HG03097 (cell line): ENCODE data around the gene MIEN1.
"Not testable (repeated sequence)": the region's sequence is repeated elsewhere in the genome, so short reads cannot be mapped to it uniquely, and the experiment has no call there.

Experiments used
- ATAC-seq: cut with Tn5 transposase; IDR thresholded peaks from one replicate; pipeline ENCODE4 v1.9.1; 2021; ENCODE audit not compliant: unreplicated experiment, low FRiP score

Gene MIEN1

DNA sequence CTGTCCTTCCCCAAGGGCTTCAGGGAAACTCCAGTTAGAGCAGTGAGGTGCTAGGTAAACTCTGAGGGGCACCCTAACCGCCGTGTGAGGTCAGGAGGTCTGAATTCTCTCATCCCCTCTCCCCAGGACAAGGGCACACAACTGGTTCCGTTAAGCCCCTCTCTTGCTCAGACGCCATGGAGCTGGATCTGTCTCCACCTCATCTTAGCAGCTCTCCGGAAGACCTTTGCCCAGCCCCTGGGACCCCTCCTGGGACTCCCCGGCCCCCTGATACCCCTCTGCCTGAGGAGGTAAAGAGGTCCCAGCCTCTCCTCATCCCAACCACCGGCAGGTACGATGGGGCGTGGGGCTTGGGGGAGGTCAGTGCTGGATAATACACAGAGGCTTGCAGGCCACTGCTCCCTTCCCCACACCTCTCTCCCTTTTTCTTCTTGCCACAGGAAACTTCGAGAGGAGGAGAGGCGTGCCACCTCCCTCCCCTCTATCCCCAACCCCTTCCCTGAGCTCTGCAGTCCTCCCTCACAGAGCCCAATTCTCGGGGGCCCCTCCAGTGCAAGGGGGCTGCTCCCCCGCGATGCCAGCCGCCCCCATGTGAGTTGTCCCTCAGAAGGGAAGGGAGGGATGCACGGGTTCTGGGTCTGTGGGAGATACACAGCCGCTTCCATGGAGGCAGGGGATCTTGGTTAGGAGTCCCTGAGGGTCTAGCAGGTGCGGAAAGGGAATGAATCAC is 12.0 kb upstream of the MIEN1 start:
- no peak for ATAC-seq

DNA sequence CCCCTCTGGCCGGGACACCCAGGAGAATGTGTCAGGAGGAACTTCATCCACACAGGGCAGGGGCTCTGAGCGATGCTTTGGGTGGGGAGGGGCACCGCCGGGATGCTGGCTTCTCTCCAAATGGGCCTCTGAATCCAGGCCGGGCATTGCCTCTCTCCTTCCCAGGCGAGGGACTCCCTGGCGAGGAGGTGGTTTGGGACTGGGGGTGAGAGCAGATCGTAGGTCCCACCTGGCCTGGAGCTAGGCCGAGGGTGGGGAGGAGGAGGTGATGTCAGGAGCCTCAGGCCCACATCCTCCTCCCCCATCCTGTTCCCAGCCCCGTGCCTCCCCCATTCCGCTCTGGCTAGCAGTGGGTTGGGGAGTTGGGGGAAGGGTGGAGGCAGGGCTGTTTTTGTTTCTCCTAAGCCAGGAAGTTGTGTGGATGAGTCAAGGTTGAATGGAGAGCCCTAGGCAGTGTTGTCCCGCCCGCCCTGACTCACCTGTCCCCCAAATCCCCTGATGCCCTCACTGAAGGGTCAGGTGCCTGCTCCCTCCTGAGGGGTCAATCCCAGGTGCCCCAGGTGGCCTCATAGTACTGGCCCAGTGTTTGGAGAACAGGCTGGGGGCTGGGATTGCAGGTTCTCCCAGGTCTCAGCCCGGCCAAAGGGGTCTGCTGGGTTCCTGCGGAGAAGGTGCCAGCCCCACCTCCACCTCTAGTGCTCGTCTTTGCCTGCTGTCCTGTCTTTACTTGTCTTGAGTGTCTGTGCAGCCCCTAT is 10.2 kb upstream of the MIEN1 start:
- no peak for ATAC-seq

DNA sequence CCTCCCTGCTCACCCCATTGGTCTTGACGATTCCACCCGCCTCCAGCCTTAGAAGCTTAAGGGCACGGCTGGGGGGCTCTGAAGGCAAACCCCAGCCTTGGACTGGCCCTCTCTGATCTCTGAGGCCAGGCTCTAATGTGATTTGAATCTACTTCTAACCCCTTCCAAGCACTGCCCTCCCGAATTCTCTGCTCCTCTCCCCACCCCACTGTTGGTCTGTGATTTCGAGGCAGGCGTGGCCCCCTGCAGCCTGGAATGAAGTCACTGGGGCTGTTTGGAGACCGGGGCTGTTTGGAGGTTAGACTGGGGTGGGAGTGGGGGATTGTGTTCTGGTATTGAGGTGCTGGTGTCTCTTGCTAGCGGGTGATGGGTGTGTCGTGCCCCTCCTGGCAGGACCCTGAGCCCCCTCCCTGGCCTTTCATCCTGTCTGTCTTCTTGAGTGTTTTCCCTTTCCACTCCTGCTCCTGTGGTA is 9.6 kb upstream of the MIEN1 start:
- no peak for ATAC-seq

DNA sequence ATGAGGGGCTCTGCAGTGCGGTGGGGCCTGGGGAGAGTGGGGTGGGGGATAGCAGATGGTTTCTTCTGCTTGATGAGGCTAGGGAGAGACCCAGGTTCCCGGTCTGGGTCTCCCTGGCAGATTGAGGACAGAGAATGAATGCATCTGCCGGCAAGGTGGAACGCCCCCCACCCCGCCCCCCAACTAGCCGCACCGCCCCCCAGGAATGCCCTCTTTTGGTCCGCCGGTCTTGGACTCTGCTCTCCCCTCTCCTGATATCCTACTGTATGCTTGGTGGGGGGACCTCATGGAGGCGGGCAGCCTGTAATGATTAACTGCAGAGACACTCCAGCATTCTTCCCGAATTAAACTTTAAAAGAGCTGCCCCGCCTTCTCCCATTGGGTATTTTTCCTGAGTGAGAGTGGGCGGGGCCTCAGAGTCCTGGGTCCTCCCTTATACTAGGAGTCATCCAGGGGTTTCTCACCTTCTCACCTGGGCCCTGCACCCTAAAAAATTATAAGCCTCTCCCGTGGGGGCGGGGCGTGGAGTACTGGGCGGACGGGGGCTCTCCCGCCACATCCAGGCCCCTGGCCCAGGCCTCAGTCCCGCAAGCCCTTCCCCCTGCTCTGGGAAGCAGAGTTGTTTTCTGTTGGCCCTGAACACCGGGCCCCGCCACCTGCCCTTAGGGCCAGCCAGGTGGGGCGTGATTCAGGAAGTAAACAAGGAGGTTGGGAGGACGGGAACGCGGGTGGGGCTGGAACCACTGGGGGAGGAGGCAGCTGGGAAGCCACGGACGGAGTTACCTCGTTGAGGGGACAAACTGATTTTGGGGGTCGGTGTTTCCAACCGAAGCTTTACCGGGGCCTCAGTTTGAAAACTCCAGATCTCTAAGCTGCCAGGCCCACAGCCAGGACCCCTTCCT is 8.9 kb upstream of the MIEN1 start:
- no peak for ATAC-seq

DNA sequence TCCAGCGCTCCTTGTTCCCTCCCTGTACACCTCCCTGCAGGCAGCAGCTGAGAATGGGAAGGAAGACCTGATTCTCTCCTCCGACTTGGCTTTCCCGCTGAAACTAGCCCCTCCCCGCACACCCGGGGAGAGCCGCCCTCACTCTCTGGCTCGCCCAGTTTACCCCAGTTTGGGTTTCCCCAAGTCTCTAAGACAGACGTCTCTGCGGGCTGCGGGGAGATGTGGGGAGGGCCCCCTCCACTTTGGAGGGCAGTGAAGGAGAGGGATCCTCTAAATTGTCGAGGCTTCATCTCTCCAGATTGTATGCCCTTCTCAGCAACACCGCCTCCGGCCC is 8.2 kb upstream of the MIEN1 start:
- no peak for ATAC-seq

DNA sequence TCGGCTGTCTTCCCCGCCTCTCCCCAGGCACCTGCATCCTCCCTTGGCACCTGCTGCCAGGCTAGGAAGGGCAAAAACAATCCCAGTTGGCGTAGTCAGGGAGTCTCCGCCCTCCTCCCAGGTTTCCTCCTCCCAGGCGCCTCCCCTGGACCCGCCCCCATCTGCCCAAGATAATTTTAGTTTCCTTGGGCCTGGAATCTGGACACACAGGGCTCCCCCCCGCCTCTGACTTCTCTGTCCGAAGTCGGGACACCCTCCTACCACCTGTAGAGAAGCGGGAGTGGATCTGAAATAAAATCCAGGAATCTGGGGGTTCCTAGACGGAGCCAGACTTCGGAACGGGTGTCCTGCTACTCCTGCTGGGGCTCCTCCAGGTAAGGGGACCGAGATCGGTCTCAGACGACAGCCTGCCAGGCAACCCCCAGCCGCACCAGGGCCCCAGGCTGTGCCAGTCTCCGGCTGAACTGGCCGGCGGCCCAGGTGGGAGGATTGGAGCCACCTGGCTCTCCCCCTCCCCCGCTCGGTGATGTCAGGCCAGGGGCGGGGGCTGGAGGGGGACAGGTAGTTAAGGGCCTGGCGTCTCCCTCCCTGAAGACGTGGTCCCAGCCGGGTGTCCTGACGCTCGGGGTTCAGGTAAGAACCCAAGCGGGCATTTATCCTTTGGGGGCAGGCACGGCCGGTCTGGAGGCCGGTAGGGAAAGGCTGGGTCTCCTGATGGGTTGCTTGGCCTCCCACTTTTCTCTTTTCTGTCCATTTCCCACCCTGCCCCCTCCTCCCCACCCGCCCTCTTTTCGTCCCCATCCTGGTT is 7.6 kb upstream of the MIEN1 start, which contains the start of gene GRB7:
Gene GRB7, plus strand, starts transcription at position 179 of the 808 bp plus-strand sequence. CDS start 4,364 bp downstream, outside the sequence.
- no peak for ATAC-seq

DNA sequence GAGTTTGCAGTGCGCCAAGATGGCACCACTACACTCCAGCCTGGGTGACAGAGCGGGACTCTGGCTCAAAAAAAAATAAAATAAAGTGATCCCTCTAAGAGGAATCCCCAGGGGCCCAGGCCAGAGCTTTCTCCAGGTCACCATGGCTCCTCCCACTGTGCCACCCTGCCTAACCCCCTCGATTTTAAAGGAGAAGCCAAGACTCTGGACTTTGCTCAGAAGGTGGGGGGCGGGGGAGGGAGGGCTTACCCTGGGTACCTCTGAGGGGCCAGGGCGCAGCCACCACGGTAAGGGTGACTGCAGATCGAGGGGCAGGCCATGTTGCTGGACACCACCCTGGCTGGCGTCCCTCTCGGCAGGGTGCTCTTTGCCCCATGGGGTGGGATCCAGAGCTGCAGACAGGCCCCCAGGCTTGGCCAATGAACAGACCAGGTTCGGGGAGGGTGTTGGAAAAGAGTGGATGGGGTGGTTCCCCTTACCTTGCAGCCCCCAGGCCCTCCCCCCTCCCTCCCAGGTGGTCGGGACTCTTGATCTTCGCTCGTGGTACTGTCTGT is 7.0 kb upstream of the MIEN1 start:
- ATAC-seq, result no peak

DNA sequence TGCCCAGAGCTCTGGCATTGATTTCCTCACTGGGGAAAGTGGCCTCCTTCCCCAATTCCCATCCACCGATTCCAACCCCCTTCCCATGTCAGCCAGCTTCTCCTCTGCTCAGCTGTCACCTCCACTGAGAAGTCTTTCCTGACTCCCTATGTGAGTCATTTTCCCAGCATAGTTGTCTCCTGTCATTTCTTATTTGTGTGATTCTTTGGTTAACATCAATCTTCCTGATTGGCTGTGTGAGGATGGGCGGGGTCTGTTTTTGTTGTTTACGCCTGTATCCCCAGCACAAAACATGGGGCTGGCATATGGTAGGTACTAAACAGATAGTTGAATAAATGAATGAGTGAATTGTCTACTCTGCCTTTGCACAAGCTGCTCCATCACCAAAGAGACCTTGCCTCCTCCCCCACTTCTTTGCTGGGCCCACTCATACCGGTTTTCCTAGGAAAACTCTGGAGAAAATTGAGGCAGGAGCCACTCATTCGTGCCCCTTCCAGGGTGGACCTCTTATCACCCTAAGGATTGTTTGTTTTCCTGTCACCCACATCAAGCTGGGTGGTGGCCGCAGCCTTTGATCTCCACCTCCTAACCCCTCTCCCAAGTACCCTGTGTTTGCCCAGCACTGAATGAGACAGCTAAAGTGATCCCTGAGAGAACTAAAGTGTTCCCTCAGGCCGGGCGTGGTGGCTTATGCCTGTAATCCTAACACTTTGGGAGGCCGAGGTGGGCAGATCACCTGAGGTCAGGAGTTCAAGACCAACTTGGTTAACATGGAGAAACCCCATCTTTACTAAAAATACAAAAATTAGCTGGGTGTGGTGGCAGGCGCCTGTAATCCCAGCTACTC is 6.2 kb upstream of the MIEN1 start:
- no peak for ATAC-seq

DNA sequence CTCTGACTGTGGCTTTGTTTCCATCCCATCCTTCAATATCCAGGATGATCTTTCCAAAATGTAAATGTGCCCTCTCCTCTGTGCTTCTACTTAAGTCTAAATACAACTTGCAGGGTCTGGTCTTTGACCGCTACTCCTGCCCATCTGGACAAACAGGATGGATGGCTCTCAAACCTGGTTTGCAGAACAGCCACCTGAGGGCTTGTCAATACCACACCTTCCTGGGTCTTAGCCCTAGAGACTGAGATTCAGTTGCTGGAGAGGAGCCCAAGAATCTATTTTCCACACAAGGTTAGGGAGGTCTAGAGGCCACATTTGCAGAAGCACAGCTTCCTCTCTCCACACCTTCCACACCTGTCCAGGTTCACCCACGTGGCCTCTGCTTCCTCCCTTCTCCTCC is 5.5 kb upstream of the MIEN1 start:
- no peak for ATAC-seq

DNA sequence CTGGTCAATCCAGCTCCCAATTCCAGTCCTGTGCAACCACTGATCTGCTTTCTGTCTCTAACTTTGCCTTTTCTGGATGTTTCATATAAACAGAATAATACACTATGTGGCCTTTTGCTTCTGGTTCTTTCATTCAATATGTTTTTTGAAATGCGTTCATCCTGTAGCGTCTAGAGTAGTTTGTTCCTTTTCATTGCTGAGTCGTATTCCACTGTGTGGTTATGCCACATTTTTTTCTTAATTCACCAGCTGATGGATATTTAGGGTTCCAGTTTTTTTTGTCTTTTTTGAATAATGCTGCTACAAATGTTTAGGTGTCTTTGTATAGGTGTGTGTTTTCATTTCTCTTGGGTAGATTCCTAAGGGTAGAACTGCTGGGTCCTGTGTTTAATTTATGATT is 2.3 kb upstream of the MIEN1 start:
- no peak for ATAC-seq

DNA sequence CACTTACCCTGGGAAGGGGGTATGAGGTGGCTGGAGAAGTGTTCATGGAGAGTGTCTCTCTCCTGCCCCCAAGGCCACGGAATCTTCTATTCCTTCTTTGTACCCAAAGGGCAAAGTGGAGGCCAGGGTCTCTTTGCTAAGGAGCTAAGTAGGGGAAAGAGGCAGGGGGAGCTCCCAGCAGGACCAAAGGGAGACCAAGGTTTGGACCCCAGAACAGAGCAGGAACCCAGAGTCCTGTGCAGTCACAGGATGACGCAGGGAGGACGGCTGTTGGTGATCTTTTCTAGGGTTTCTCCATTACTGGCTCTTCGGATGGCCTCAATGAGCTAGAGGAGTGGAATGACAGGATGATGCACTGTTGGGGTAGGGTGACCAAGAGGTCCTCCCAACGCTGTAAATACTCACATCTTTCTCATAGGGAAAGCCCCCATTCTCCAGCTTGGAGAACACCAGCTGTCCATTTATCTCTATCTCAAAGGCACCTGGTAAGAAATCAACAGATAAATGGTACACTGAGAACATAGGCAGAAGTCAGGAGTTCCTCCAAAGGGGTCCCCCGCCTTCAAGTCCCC is 966 bp downstream of the MIEN1 start:
- no peak for ATAC-seq

DNA sequence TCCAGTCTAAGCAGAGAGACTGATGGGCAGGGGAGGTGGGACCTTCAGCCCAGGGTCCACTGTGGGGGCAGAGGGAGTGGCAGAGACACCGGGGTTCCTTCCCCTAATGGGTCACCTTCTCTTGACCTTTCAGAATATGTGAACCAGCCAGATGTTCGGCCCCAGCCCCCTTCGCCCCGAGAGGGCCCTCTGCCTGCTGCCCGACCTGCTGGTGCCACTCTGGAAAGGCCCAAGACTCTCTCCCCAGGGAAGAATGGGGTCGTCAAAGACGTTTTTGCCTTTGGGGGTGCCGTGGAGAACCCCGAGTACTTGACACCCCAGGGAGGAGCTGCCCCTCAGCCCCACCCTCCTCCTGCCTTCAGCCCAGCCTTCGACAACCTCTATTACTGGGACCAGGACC is 2.8 kb downstream of the MIEN1 start:
- no peak for ATAC-seq

DNA sequence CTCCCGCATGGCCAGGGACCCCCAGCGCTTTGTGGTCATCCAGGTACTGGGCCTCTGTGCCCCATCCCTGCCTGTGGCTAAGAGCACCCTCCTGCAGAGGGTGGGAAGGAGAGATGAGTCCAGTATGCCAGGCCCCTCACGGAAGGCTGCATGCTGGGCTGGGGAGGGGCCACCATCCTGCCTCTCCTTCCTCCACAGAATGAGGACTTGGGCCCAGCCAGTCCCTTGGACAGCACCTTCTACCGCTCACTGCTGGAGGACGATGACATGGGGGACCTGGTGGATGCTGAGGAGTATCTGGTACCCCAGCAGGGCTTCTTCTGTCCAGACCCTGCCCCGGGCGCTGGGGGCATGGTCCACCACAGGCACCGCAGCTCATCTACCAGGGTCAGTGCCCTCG is 3.7 kb downstream of the MIEN1 start:
- ATAC-seq, result no peak

DNA sequence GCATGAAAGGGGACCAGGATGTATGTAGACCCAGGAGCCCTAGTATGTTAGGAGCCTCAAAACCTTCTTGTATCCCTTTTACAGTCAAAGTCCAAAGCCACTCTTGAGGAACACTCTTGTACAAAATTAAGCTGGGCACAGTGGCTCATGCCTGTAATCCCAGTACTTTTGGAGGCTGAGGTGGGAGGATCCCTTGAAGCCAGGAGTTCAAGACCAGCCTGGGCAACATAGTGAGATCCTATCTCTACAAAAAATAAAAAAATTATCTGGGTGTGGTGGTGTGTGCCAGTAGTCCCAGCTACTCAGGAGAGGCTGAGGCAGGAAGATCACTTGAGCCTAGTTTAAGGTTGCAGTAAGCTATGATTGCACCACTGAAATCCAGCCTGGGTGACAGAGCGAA is 4.4 kb downstream of the MIEN1 start:
- ATAC-seq, result not testable (repeated sequence)

DNA sequence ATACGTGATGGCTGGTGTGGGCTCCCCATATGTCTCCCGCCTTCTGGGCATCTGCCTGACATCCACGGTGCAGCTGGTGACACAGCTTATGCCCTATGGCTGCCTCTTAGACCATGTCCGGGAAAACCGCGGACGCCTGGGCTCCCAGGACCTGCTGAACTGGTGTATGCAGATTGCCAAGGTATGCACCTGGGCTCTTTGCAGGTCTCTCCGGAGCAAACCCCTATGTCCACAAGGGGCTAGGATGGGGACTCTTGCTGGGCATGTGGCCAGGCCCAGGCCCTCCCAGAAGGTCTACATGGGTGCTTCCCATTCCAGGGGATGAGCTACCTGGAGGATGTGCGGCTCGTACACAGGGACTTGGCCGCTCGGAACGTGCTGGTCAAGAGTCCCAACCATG is 5.6 kb downstream of the MIEN1 start:
- ATAC-seq, result no peak

DNA sequence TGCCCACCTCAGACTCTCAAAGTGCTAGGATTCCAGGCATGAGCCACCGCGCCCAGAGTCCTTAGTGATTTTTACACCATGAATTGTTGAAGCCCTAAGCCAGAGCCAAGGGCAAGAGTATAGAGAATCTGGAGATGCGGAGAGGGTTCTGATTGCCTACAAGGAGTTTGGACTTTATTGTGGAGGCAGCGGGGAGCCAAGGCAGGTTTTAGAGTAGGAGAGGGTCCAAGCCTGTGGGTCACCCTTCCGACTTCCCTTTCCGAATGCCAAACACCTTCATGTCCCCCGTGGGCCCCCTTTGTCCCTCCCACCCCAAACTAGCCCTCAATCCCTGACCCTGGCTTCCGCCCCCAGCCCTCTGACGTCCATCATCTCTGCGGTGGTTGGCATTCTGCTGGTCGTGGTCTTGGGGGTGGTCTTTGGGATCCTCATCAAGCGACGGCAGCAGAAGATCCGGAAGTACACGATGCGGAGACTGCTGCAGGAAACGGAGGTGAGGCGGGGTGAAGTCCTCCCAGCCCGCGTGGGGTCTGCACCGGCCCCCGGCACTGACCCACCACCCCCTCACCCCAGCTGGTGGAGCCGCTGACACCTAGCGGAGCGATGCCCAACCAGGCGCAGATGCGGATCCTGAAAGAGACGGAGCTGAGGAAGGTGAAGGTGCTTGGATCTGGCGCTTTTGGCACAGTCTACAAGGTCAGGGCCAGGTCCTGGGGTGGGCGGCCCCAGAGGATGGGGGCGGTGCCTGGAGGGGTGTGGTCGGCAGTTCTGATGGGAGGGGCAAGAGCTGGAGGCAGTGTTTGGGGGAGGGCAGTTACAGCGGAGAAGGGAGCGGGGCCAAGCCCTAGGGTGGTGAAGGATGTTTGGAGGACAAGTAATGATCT is 7.1 kb downstream of the MIEN1 start:
- ATAC-seq, result no peak

DNA sequence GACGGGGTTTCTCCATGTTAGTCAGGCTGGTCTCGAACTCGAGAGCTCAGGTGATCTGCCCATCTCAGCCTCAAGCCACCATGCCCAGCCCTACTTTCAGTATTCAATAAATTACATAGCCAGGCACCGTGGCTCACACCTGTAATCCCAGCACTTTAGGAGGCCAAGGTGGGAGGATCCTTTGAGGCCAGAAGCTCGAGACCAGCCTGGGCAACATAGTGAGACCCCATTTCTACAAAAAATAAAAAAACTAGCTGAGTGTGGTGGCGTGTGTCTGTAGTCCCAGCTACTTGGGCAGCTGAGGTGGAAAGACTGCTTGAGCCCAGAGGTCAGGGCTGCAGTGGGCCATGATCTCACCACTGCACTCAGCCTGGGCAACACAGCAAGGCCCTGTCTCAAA is 8.2 kb downstream of the MIEN1 start:
- ATAC-seq, result no peak
